ENCODE data around the gene MAGEL2.

MAGEL2 gene

GRCh38 chr15:23596736-23597135, 50.9 kb downstream of the MAGEL2 start:
- DNase-seq = no peak
- Histone ChIP-seq H3K9me3 (no peaks in the 10 kb centered on the region), H3K27me3 (no peaks in the 10 kb centered on the region), H3K36me3 (no peaks in the 10 kb centered on the region), H3K4me1 (no peaks in the 10 kb centered on the region), H3K4me3 (ENCODE audit: low read depth, low read length) (no peak overlapping the region)
- no peak for TF ChIP-seq CTCF (IDR thresholded peaks at IDR 0.05; ENCODE audit: low read depth, low read length)

DNA sequence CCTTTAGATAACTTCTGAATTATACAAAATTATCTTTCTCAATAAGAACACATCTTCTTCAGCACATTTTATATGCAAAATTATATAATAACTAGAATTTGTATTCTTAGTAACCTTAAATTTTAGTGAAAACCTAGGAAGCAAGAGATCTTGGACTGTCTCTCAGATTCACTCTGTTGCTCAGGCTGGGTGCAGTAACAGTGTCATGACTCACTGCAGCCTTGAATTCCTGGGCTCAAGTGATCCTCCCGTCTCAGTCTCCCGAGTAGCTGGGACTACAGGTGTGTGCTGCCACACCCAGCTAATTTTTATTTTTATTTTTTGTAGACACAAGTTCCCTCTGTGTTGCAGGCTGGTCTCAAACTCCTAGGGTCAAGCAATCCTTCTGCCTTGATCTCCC, 52.3 kb downstream of the MAGEL2 start:
- no peak for DNase-seq

DNA sequence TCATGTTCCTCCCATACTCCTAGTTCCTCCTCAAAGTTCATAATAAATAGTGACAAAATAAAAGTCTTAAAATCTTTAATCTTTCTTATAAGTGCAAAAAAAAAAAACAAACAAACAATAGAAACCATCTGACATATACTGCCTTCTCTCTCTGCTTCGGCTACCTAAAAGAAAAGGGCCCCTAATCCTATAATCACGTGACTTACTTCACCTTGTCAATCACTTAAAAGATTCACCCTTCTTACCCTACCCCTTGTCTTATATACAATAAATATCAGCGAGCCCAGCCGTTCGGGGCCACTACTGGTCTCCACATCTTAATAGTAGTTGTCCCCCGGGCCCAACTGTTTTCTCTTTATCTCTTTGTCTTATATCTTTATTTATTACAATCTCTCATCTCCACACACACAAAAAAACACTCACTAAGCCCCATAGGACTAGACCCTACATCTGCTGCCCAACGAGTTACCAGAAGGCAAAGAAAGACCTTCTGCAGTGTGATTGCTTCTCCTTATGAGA, 53.4 kb downstream of the MAGEL2 start:
- DNase-seq = no peak
- TF ChIP-seq CTCF (IDR thresholded peaks at IDR 0.05; ENCODE audit: low read depth, low read length) = no peak
- H3K4me1 ChIP-seq = no peaks in the 10 kb centered on the region
- no peaks in the 10 kb centered on the region for H3K27me3 ChIP-seq
- no peaks in the 10 kb centered on the region for H3K9me3 ChIP-seq
- no peak overlapping the region for H3K4me3 ChIP-seq (ENCODE audit: low read depth, low read length)
- no peaks in the 10 kb centered on the region for H3K36me3 ChIP-seq

More for the DNA sequence above, 52.3 kb downstream of the MAGEL2 start:
- H3K9me3 ChIP-seq = no peaks in the 10 kb centered on the region
- H3K4me3 ChIP-seq (ENCODE audit: low read depth, low read length) = no peak overlapping the region
- H3K4me1 ChIP-seq = no peaks in the 10 kb centered on the region
- no peaks in the 10 kb centered on the region for H3K27me3 ChIP-seq
- no peaks in the 10 kb centered on the region for H3K36me3 ChIP-seq
- no peak for TF ChIP-seq CTCF (IDR thresholded peaks at IDR 0.05; ENCODE audit: low read depth, low read length)

All from BE2C (cell line).